Measurements from ENCODE around the gene CAPN5. TPM values are rescaled to one million over a fixed set of nuclear protein-coding genes. Genes with fewer than 3 reads are reported as not detected.

The CAPN5 gene
- polyA plus RNA-seq, 4 donors: 43.8 to 61.1 (median 54.7) TPM

GRCh38 chr11:77054084-77054483 lies 12.7 kb upstream of the CAPN5 start:
- Histone ChIP-seq H3K4me3 (ENCODE audit: low read depth in 1 of 3, low read length in 3 of 3) (no peak overlapping the region), H3K27me3 (ENCODE audit: control insufficient read depth in 3 of 3, insufficient read depth in 3 of 3, low read length in 3 of 3) (no peaks in the 10 kb centered on the region), H3K36me3 (ENCODE audit: control insufficient read depth in 3 of 3, insufficient read depth in 2 of 3, low read depth in 1 of 3, low read length in 3 of 3) (no peaks in the 10 kb centered on the region), H3K27ac (ENCODE audit: low read depth in 1 of 3, low read length in 2 of 3) (no peak overlapping the region), H3K9me3 (ENCODE audit: control insufficient read depth in 2 of 2, insufficient read depth in 1 of 2, low read depth in 1 of 2, low read length in 1 of 2) (peaks cover 3 to 27% of the 10 kb centered on the region in 2 donors), H3K4me1 (ENCODE audit: control insufficient read depth in 3 of 3, insufficient read depth in 2 of 3, low read depth in 1 of 3, low read length in 2 of 3) (peaks cover 0 to 5% (median 0%) of the 10 kb centered on the region in 3 donors)
- DNase-seq (no peak), FAIRE-seq (no peak)
- 52 to 71% (median 71%) methylated on average over 1 of the region's 1 CpG for WGBS, 3 donors

- Histone ChIP-seq H3K4me1 (ENCODE audit: control insufficient read depth in 3 of 3, insufficient read depth in 2 of 3, low read depth in 1 of 3, low read length in 2 of 3) (no peaks in the 10 kb centered on the region), H3K27me3 (ENCODE audit: control insufficient read depth in 3 of 3, insufficient read depth in 3 of 3, low read length in 3 of 3) (no peaks in the 10 kb centered on the region), H3K36me3 (ENCODE audit: control insufficient read depth in 3 of 3, insufficient read depth in 2 of 3, low read depth in 1 of 3, low read length in 3 of 3) (no peaks in the 10 kb centered on the region), H3K27ac (ENCODE audit: low read depth in 1 of 3, low read length in 2 of 3) (no peak overlapping the region), H3K4me3 (ENCODE audit: low read depth in 1 of 3, low read length in 3 of 3) (no peak overlapping the region), H3K9me3 (ENCODE audit: control insufficient read depth in 2 of 2, insufficient read depth in 1 of 2, low read depth in 1 of 2, low read length in 1 of 2) (peaks cover 3 to 27% of the 10 kb centered on the region in 2 donors)
- FAIRE-seq: no peak
- WGBS, 3 donors: 76 to 79% (median 79%) methylated on average over 2 of the region's 2 CpGs
- DNase-seq: no peak
These were observed 11.6 kb upstream of the CAPN5 start for GRCh38 chr11:77055101-77055561.

DNA sequence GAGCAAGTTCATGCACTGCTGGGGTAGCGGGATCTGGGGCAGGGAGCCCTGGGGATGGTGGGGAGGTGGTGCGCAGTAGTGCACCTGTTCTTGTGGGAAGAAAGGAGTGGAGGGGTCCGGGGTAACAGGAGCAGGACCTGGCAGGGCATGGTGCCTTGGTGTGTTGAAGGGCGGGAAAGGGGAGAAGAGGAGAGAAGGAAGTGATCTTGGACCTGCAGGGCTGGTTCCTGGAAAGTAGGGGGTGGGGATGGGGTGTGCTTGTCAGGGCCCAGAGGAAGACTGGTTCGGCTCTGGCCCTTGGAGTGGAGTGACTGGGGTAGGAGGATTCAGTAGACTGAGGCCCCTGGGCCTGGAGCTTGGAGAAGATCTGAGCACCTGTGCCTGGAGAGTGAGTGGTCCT lies 10.9 kb upstream of the CAPN5 start:
- no peaks in the 10 kb centered on the region for H3K27me3 ChIP-seq (ENCODE audit: control insufficient read depth in 3 of 3, insufficient read depth in 3 of 3, low read length in 3 of 3)
- peaks cover 0 to 6% (median 0%) of the 10 kb centered on the region in 3 donors for H3K4me1 ChIP-seq (ENCODE audit: control insufficient read depth in 3 of 3, insufficient read depth in 2 of 3, low read depth in 1 of 3, low read length in 2 of 3)
- peaks cover 3 to 27% of the 10 kb centered on the region in 2 donors for H3K9me3 ChIP-seq (ENCODE audit: control insufficient read depth in 2 of 2, insufficient read depth in 1 of 2, low read depth in 1 of 2, low read length in 1 of 2)
- H3K27ac ChIP-seq (ENCODE audit: low read depth in 1 of 3, low read length in 2 of 3): no peak overlapping the region
- FAIRE-seq (no peak), DNase-seq (no peak)
- no peaks in the 10 kb centered on the region for H3K36me3 ChIP-seq (ENCODE audit: control insufficient read depth in 3 of 3, insufficient read depth in 2 of 3, low read depth in 1 of 3, low read length in 3 of 3)
- H3K4me3 ChIP-seq (ENCODE audit: low read depth in 1 of 3, low read length in 3 of 3): no peak overlapping the region
- WGBS, 3 donors: 91 to 95% (median 92%) methylated on average over 5 of the region's 5 CpGs

- Histone ChIP-seq H3K4me3 (ENCODE audit: low read depth in 1 of 3, low read length in 3 of 3) (no peak overlapping the region), H3K36me3 (ENCODE audit: control insufficient read depth in 3 of 3, insufficient read depth in 2 of 3, low read depth in 1 of 3, low read length in 3 of 3) (no peaks in the 10 kb centered on the region), H3K27me3 (ENCODE audit: control insufficient read depth in 3 of 3, insufficient read depth in 3 of 3, low read length in 3 of 3) (no peaks in the 10 kb centered on the region), H3K4me1 (ENCODE audit: control insufficient read depth in 3 of 3, insufficient read depth in 2 of 3, low read depth in 1 of 3, low read length in 2 of 3) (peaks cover 0 to 6% (median 0%) of the 10 kb centered on the region in 3 donors), H3K9me3 (ENCODE audit: control insufficient read depth in 2 of 2, insufficient read depth in 1 of 2, low read depth in 1 of 2, low read length in 1 of 2) (peaks cover 3 to 30% of the 10 kb centered on the region in 2 donors), H3K27ac (ENCODE audit: low read depth in 1 of 3, low read length in 2 of 3) (no peak overlapping the region)
- FAIRE-seq (no peak), DNase-seq (no peak)
- WGBS, 3 donors: 83 to 89% (median 85%) methylated on average over 3 of the region's 3 CpGs
These were observed 9.9 kb upstream of the CAPN5 start for GRCh38 chr11:77056814-77057402.

- Histone ChIP-seq H3K36me3 (ENCODE audit: control insufficient read depth in 3 of 3, insufficient read depth in 2 of 3, low read depth in 1 of 3, low read length in 3 of 3) (no peaks in the 10 kb centered on the region), H3K4me3 (ENCODE audit: low read depth in 1 of 3, low read length in 3 of 3) (no peak overlapping the region), H3K27me3 (ENCODE audit: control insufficient read depth in 3 of 3, insufficient read depth in 3 of 3, low read length in 3 of 3) (no peaks in the 10 kb centered on the region), H3K4me1 (ENCODE audit: control insufficient read depth in 3 of 3, insufficient read depth in 2 of 3, low read depth in 1 of 3, low read length in 2 of 3) (peaks cover 0 to 7% (median 0%) of the 10 kb centered on the region in 3 donors), H3K27ac (ENCODE audit: low read depth in 1 of 3, low read length in 2 of 3) (no peak overlapping the region), H3K9me3 (ENCODE audit: control insufficient read depth in 2 of 2, insufficient read depth in 1 of 2, low read depth in 1 of 2, low read length in 1 of 2) (peaks cover 3 to 30% of the 10 kb centered on the region in 2 donors)
- DNase-seq (no peak), FAIRE-seq (no peak)
- 64 to 79% (median 76%) methylated on average over 9 of the region's 9 CpGs for WGBS, 3 donors
These were observed 8.8 kb upstream of the CAPN5 start for GRCh38 chr11:77057938-77058474.

- no peaks in the 10 kb centered on the region for H3K27me3 ChIP-seq (ENCODE audit: control insufficient read depth in 3 of 3, insufficient read depth in 3 of 3, low read length in 3 of 3)
- no peak overlapping the region for H3K4me3 ChIP-seq (ENCODE audit: low read depth in 1 of 3, low read length in 3 of 3)
- 82 to 100% (median 90%) methylated on average over 2 of the region's 2 CpGs for WGBS, 3 donors
- peaks cover 3 to 30% of the 10 kb centered on the region in 2 donors for H3K9me3 ChIP-seq (ENCODE audit: control insufficient read depth in 2 of 2, insufficient read depth in 1 of 2, low read depth in 1 of 2, low read length in 1 of 2)
- no peak overlapping the region for H3K27ac ChIP-seq (ENCODE audit: low read depth in 1 of 3, low read length in 2 of 3)
- DNase-seq (no peak), FAIRE-seq (no peak)
- H3K4me1 ChIP-seq (ENCODE audit: control insufficient read depth in 3 of 3, insufficient read depth in 2 of 3, low read depth in 1 of 3, low read length in 2 of 3): peaks cover 0 to 12% (median 0%) of the 10 kb centered on the region in 3 donors
- no peaks in the 10 kb centered on the region for H3K36me3 ChIP-seq (ENCODE audit: control insufficient read depth in 3 of 3, insufficient read depth in 2 of 3, low read depth in 1 of 3, low read length in 3 of 3)
These were observed 7.9 kb upstream of the CAPN5 start for GRCh38 chr11:77058900-77059299.

DNA sequence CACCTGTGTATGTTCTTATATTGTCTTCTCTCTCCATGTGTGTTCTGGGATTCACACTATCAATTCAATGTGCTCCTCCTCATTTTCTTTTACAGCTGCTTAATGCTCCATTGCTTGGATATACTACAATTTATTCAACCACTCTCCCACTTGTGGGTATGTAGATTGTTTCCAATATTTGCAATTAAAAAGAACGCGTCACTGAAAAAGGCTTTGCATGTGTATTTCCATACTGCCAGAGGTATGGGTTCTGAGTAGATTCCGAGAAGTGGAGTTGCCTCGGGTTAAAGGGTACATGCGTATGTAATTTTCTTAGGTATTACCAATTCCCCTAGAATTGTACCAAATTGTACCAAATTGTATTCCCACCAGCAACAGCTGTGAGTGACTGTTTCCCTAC lies 7.0 kb upstream of the CAPN5 start:
- DNase-seq (no peak), FAIRE-seq (no peak)
- H3K4me1 ChIP-seq (ENCODE audit: control insufficient read depth in 3 of 3, insufficient read depth in 2 of 3, low read depth in 1 of 3, low read length in 2 of 3): peaks cover 0 to 19% (median 0%) of the 10 kb centered on the region in 3 donors
- H3K27me3 ChIP-seq (ENCODE audit: control insufficient read depth in 3 of 3, insufficient read depth in 3 of 3, low read length in 3 of 3): no peaks in the 10 kb centered on the region
- no peak overlapping the region for H3K4me3 ChIP-seq (ENCODE audit: low read depth in 1 of 3, low read length in 3 of 3)
- H3K36me3 ChIP-seq (ENCODE audit: control insufficient read depth in 3 of 3, insufficient read depth in 2 of 3, low read depth in 1 of 3, low read length in 3 of 3): no peaks in the 10 kb centered on the region
- WGBS, 3 donors: 89 to 99% (median 94%) methylated on average over 5 of the region's 5 CpGs
- peaks cover 3 to 30% of the 10 kb centered on the region in 2 donors for H3K9me3 ChIP-seq (ENCODE audit: control insufficient read depth in 2 of 2, insufficient read depth in 1 of 2, low read depth in 1 of 2, low read length in 1 of 2)
- no peak overlapping the region for H3K27ac ChIP-seq (ENCODE audit: low read depth in 1 of 3, low read length in 2 of 3)

GRCh38 chr11:77060234-77060633 lies 6.5 kb upstream of the CAPN5 start:
- H3K9me3 ChIP-seq (ENCODE audit: control insufficient read depth in 2 of 2, insufficient read depth in 1 of 2, low read depth in 1 of 2, low read length in 1 of 2): peaks cover 3 to 25% of the 10 kb centered on the region in 2 donors
- no peak for FAIRE-seq
- 85 to 92% (median 86%) methylated on average over 4 of the region's 4 CpGs for WGBS, 3 donors
- H3K27ac ChIP-seq (ENCODE audit: low read depth in 1 of 3, low read length in 2 of 3): no peak overlapping the region
- peaks cover 0 to 23% (median under 1%) of the 10 kb centered on the region in 3 donors for H3K4me1 ChIP-seq (ENCODE audit: control insufficient read depth in 3 of 3, insufficient read depth in 2 of 3, low read depth in 1 of 3, low read length in 2 of 3)
- no peaks in the 10 kb centered on the region for H3K27me3 ChIP-seq (ENCODE audit: control insufficient read depth in 3 of 3, insufficient read depth in 3 of 3, low read length in 3 of 3)
- H3K4me3 ChIP-seq (ENCODE audit: low read depth in 1 of 3, low read length in 3 of 3): no peak overlapping the region
- no peak for DNase-seq
- no peaks in the 10 kb centered on the region for H3K36me3 ChIP-seq (ENCODE audit: control insufficient read depth in 3 of 3, insufficient read depth in 2 of 3, low read depth in 1 of 3, low read length in 3 of 3)
